ENCODE data around the gene MAP3K4. TPM values are rescaled to one million over a fixed set of nuclear protein-coding genes. Genes with fewer than 3 reads are reported as not detected.

The MAP3K4 gene
- polyA plus RNA-seq, 4 donors = 12.4 to 29.5 (median 18.2) TPM

GRCh38 chr6:161082215-161082614 lies 90.6 kb downstream of the MAP3K4 start:
- Histone ChIP-seq H3K9me3 (ENCODE audit: control insufficient read depth in 2 of 2, insufficient read depth in 1 of 2, low read depth in 1 of 2, low read length in 1 of 2) (no peaks in the 10 kb centered on the region), H3K4me1 (ENCODE audit: control insufficient read depth in 3 of 3, insufficient read depth in 2 of 3, low read depth in 1 of 3, low read length in 2 of 3) (no peaks in the 10 kb centered on the region), H3K4me3 (ENCODE audit: low read depth in 1 of 3, low read length in 3 of 3) (no peak overlapping the region), H3K27me3 (ENCODE audit: control insufficient read depth in 3 of 3, insufficient read depth in 3 of 3, low read length in 3 of 3) (no peaks in the 10 kb centered on the region), H3K36me3 (ENCODE audit: control insufficient read depth in 3 of 3, insufficient read depth in 2 of 3, low read depth in 1 of 3, low read length in 3 of 3) (peaks cover 17 to 58% (median 22%) of the 10 kb centered on the region in 3 donors), H3K27ac (ENCODE audit: low read depth in 1 of 3, low read length in 2 of 3) (no peak overlapping the region)
- 87 to 90% (median 89%) methylated on average over 2 of the region's 2 CpGs for whole genome bisulfite sequencing, 3 donors
- FAIRE-seq = no peak
- no peak for DNase-seq

- H3K27me3 ChIP-seq (ENCODE audit: control insufficient read depth in 3 of 3, insufficient read depth in 3 of 3, low read length in 3 of 3) = no peaks in the 10 kb centered on the region
- peaks cover 14 to 53% (median 34%) of the 10 kb centered on the region in 3 donors for H3K36me3 ChIP-seq (ENCODE audit: control insufficient read depth in 3 of 3, insufficient read depth in 2 of 3, low read depth in 1 of 3, low read length in 3 of 3)
- H3K9me3 ChIP-seq (ENCODE audit: control insufficient read depth in 2 of 2, insufficient read depth in 1 of 2, low read depth in 1 of 2, low read length in 1 of 2) = no peaks in the 10 kb centered on the region
- no peak overlapping the region for H3K4me3 ChIP-seq (ENCODE audit: low read depth in 1 of 3, low read length in 3 of 3)
- 72 to 94% (median 90%) methylated on average over 5 of the region's 5 CpGs for WGBS, 3 donors
- FAIRE-seq (no peak), DNase-seq (no peak)
- H3K27ac ChIP-seq (ENCODE audit: low read depth in 1 of 3, low read length in 2 of 3) = no peak overlapping the region
- H3K4me1 ChIP-seq (ENCODE audit: control insufficient read depth in 3 of 3, insufficient read depth in 2 of 3, low read depth in 1 of 3, low read length in 2 of 3) = no peaks in the 10 kb centered on the region
These were observed 93.7 kb downstream of the MAP3K4 start for GRCh38 chr6:161085246-161085645.

GRCh38 chr6:161088676-161089328 lies 97.2 kb downstream of the MAP3K4 start:
- 82 to 93% (median 89%) methylated on average over 2 of the region's 2 CpGs for WGBS, 3 donors
- H3K9me3 ChIP-seq (ENCODE audit: control insufficient read depth in 2 of 2, insufficient read depth in 1 of 2, low read depth in 1 of 2, low read length in 1 of 2) = no peaks in the 10 kb centered on the region
- no peak overlapping the region for H3K27ac ChIP-seq (ENCODE audit: low read depth in 1 of 3, low read length in 2 of 3)
- no peaks in the 10 kb centered on the region for H3K27me3 ChIP-seq (ENCODE audit: control insufficient read depth in 3 of 3, insufficient read depth in 3 of 3, low read length in 3 of 3)
- FAIRE-seq (no peak), DNase-seq (no peak)
- H3K4me1 ChIP-seq (ENCODE audit: control insufficient read depth in 3 of 3, insufficient read depth in 2 of 3, low read depth in 1 of 3, low read length in 2 of 3) = no peaks in the 10 kb centered on the region
- peaks cover 9 to 31% (median 24%) of the 10 kb centered on the region in 3 donors for H3K36me3 ChIP-seq (ENCODE audit: control insufficient read depth in 3 of 3, insufficient read depth in 2 of 3, low read depth in 1 of 3, low read length in 3 of 3)
- H3K4me3 ChIP-seq (ENCODE audit: low read depth in 1 of 3, low read length in 3 of 3) = no peak overlapping the region

- Histone ChIP-seq H3K4me1 (ENCODE audit: control insufficient read depth in 3 of 3, insufficient read depth in 2 of 3, low read depth in 1 of 3, low read length in 2 of 3) (no peaks in the 10 kb centered on the region), H3K9me3 (ENCODE audit: control insufficient read depth in 2 of 2, insufficient read depth in 1 of 2, low read depth in 1 of 2, low read length in 1 of 2) (no peaks in the 10 kb centered on the region), H3K27me3 (ENCODE audit: control insufficient read depth in 3 of 3, insufficient read depth in 3 of 3, low read length in 3 of 3) (no peaks in the 10 kb centered on the region), H3K4me3 (ENCODE audit: low read depth in 1 of 3, low read length in 3 of 3) (no peak overlapping the region), H3K36me3 (ENCODE audit: control insufficient read depth in 3 of 3, insufficient read depth in 2 of 3, low read depth in 1 of 3, low read length in 3 of 3) (peaks cover 8 to 27% (median 26%) of the 10 kb centered on the region in 3 donors), H3K27ac (ENCODE audit: low read depth in 1 of 3, low read length in 2 of 3) (no peak overlapping the region)
- DNase-seq (no peak), FAIRE-seq (no peak)
- 86 to 96% (median 87%) methylated on average over 4 of the region's 4 CpGs for WGBS, 3 donors
These were observed 99.6 kb downstream of the MAP3K4 start for GRCh38 chr6:161091151-161091550.

GRCh38 chr6:161091972-161092701 lies 100.6 kb downstream of the MAP3K4 start:
- H3K27ac ChIP-seq (ENCODE audit: low read depth in 1 of 3, low read length in 2 of 3) = no peak overlapping the region
- no peak for FAIRE-seq

GRCh38 chr6:161094955-161095354 lies 103.4 kb downstream of the MAP3K4 start:
- 74 to 80% (median 79%) methylated on average over 5 of the region's 5 CpGs for WGBS, 3 donors
- Histone ChIP-seq H3K4me3 (ENCODE audit: low read depth in 1 of 3, low read length in 3 of 3) (no peak overlapping the region), H3K36me3 (ENCODE audit: control insufficient read depth in 3 of 3, insufficient read depth in 2 of 3, low read depth in 1 of 3, low read length in 3 of 3) (peaks cover 15 to 30% (median 25%) of the 10 kb centered on the region in 3 donors), H3K4me1 (ENCODE audit: control insufficient read depth in 3 of 3, insufficient read depth in 2 of 3, low read depth in 1 of 3, low read length in 2 of 3) (no peaks in the 10 kb centered on the region), H3K27ac (ENCODE audit: low read depth in 1 of 3, low read length in 2 of 3) (no peak overlapping the region), H3K9me3 (ENCODE audit: control insufficient read depth in 2 of 2, insufficient read depth in 1 of 2, low read depth in 1 of 2, low read length in 1 of 2) (no peaks in the 10 kb centered on the region), H3K27me3 (ENCODE audit: control insufficient read depth in 3 of 3, insufficient read depth in 3 of 3, low read length in 3 of 3) (no peaks in the 10 kb centered on the region)
- DNase-seq (no peak), FAIRE-seq (no peak)

More at GRCh38 chr6:161091972-161092701, 100.6 kb downstream of the MAP3K4 start:
- no peaks in the 10 kb centered on the region for H3K27me3 ChIP-seq (ENCODE audit: control insufficient read depth in 3 of 3, insufficient read depth in 3 of 3, low read length in 3 of 3)
- DNase-seq = no peak
- H3K4me1 ChIP-seq (ENCODE audit: control insufficient read depth in 3 of 3, insufficient read depth in 2 of 3, low read depth in 1 of 3, low read length in 2 of 3) = no peaks in the 10 kb centered on the region
- H3K4me3 ChIP-seq (ENCODE audit: low read depth in 1 of 3, low read length in 3 of 3) = no peak overlapping the region
- no peaks in the 10 kb centered on the region for H3K9me3 ChIP-seq (ENCODE audit: control insufficient read depth in 2 of 2, insufficient read depth in 1 of 2, low read depth in 1 of 2, low read length in 1 of 2)
- 81 to 89% (median 85%) methylated on average over 6 of the region's 6 CpGs for WGBS, 3 donors
- H3K36me3 ChIP-seq (ENCODE audit: control insufficient read depth in 3 of 3, insufficient read depth in 2 of 3, low read depth in 1 of 3, low read length in 3 of 3) = peaks cover 8 to 30% (median 27%) of the 10 kb centered on the region in 3 donors

- FAIRE-seq (no peak), DNase-seq (no peak)
- H3K36me3 ChIP-seq (ENCODE audit: control insufficient read depth in 3 of 3, insufficient read depth in 2 of 3, low read depth in 1 of 3, low read length in 3 of 3) = peaks cover 12 to 33% (median 22%) of the 10 kb centered on the region in 3 donors
These were observed 104.3 kb downstream of the MAP3K4 start for GRCh38 chr6:161095916-161096315.

GRCh38 chr6:161100072-161100471 lies 108.5 kb downstream of the MAP3K4 start:
- Histone ChIP-seq H3K27me3 (ENCODE audit: control insufficient read depth in 3 of 3, insufficient read depth in 3 of 3, low read length in 3 of 3) (no peaks in the 10 kb centered on the region), H3K36me3 (ENCODE audit: control insufficient read depth in 3 of 3, insufficient read depth in 2 of 3, low read depth in 1 of 3, low read length in 3 of 3) (peaks cover 13 to 38% (median 22%) of the 10 kb centered on the region in 3 donors), H3K9me3 (ENCODE audit: control insufficient read depth in 2 of 2, insufficient read depth in 1 of 2, low read depth in 1 of 2, low read length in 1 of 2) (no peaks in the 10 kb centered on the region), H3K27ac (ENCODE audit: low read depth in 1 of 3, low read length in 2 of 3) (no peak overlapping the region), H3K4me3 (ENCODE audit: low read depth in 1 of 3, low read length in 3 of 3) (no peak overlapping the region), H3K4me1 (ENCODE audit: control insufficient read depth in 3 of 3, insufficient read depth in 2 of 3, low read depth in 1 of 3, low read length in 2 of 3) (no peaks in the 10 kb centered on the region)
- FAIRE-seq (no peak), DNase-seq (no peak)
- 82 to 87% (median 86%) methylated on average over 8 of the region's 8 CpGs for WGBS, 3 donors

More at GRCh38 chr6:161095916-161096315, 104.3 kb downstream of the MAP3K4 start:
- Histone ChIP-seq H3K27me3 (ENCODE audit: control insufficient read depth in 3 of 3, insufficient read depth in 3 of 3, low read length in 3 of 3) (no peaks in the 10 kb centered on the region), H3K9me3 (ENCODE audit: control insufficient read depth in 2 of 2, insufficient read depth in 1 of 2, low read depth in 1 of 2, low read length in 1 of 2) (no peaks in the 10 kb centered on the region), H3K4me1 (ENCODE audit: control insufficient read depth in 3 of 3, insufficient read depth in 2 of 3, low read depth in 1 of 3, low read length in 2 of 3) (no peaks in the 10 kb centered on the region), H3K27ac (ENCODE audit: low read depth in 1 of 3, low read length in 2 of 3) (no peak overlapping the region), H3K4me3 (ENCODE audit: low read depth in 1 of 3, low read length in 3 of 3) (no peak overlapping the region)
